NCI-H82 treated with DMSO at 0.1 percent for 48 hours (cell line): ENCODE data around the gene GLRX5.
A peak's percentile ranks its signal among the peaks of the same experiment; 100 is the strongest.

Experiments
- DNase-seq: peaks from one replicate; lab custom pipeline; 2025; ENCODE audit not compliant: unreplicated experiment; lab: John Stamatoyannopoulos, UW

Gene GLRX5

DNA sequence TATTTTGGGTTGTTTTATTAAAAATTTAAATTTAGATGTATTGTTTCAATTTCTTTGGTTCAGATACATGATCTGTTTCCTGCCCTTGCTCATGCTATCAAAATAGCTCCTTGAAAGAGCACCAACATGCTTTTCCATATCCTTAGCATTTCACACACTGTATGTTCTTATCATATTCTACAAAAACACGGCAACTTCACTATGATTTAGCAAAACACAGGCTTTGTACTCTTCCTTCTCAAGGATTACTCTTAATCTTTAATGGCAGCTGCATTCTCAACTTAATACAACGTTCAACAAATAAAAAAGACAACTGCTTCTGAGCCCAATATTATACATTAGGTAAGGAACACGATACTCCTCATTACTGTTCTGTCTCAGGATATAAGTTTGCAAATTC is 2.9 kb upstream of the GLRX5 start:
- no peak for DNase-seq

- no peak for DNase-seq
These were observed 1.4 kb upstream of the GLRX5 start for GRCh38 chr14:95533391-95533821.

- no peak for DNase-seq
These were observed 1.0 kb upstream of the GLRX5 start for GRCh38 chr14:95533822-95534221.

- no peak for DNase-seq
These were observed 574 bp downstream of the GLRX5 start for GRCh38 chr14:95535226-95536021.

DNA sequence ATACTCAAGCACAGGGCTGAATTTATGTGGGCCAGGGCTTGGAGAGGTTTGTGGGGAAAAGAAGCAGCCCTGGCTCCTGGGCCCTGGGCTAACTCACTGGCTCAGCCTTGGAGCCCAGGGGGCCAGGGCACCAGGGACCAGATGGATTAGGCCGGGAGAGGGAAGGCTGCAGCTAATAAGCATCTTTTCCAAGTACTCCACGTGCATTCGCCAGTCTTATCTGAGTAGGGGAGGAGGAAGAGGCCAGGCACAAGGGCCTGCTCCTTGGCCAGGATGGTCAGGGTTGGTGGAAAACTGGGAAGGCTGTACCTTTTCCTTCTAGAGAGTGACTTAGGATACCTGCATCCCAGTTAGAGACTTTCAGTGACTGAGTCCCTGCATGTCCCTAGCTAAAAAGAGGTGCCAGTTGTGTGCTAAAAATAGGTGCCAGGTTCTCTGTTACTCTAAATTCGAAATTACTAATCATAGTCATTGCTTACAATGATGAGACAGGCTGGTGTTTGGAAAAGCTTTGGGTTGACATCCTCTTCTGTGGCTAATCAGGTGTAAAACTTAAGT is 1.3 kb downstream of the GLRX5 start:
- peak; percentile 16 for DNase-seq

DNA sequence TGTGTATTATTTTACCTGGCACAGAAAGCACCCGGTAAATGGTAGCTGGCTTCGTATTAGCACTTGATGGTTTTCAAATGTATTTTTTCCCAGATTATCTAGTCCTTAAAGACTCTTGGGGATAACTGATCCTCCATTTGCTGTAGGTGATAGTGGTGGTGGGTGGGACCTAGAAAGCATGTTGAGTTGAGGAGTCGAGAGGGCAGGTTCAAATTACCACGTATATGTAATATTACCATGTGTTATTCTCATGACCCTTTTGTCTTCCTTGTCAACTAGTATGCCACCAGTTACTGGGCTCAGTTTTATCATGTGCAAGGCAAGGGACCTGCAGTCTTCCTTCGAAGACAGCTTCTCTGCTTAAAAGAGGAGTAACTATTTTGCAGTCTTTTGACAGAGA is 1.8 kb downstream of the GLRX5 start:
- no peak for DNase-seq

GRCh38 chr14:95537298-95538089 is 2.6 kb downstream of the GLRX5 start:
- DNase-seq, result peak; percentile 32

DNA sequence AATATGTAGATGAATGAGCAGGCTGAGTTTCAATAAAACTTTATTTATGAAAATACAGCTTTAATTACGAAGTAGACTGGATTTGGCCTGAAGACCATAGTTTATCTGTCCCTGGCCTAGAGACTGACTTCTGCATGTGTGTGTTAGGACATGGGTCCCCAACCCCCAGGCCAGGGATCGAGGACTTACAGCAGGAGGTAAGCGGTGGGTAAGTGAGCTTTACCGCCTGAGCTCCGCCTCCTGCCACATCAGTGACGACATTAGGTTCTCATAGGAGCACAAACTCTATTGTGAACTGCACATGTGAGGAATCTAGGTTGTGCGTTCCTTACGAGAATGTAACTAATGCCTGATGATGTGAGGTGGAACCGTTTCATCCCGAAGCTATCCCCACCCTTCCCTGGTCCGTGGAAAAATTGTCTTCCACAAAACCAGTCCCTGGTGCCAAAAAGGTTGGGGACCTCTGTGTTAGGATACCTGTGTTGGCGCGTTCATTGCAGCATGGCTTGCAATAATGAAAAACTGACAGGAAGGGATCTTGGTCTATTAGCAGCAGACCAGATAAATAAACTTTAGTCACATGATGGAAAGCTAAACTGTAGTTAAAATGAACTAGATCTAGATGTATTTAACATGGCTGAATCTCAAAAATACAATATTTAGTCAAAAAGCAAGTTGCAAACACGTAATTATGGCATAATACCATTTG is 4.1 kb downstream of the GLRX5 start:
- no peak for DNase-seq

- DNase-seq, result no peak
These were observed 5.5 kb downstream of the GLRX5 start for GRCh38 chr14:95540236-95540855.

- no peak for DNase-seq
These were observed 6.5 kb downstream of the GLRX5 start for GRCh38 chr14:95541346-95541745.

GRCh38 chr14:95541932-95542930 is 7.4 kb downstream of the GLRX5 start:
- DNase-seq, result no peak

- DNase-seq, result no peak
These were observed 8.2 kb downstream of the GLRX5 start for GRCh38 chr14:95543021-95543420.

GRCh38 chr14:95544588-95544987 is 9.7 kb downstream of the GLRX5 start:
- no peak for DNase-seq

DNA sequence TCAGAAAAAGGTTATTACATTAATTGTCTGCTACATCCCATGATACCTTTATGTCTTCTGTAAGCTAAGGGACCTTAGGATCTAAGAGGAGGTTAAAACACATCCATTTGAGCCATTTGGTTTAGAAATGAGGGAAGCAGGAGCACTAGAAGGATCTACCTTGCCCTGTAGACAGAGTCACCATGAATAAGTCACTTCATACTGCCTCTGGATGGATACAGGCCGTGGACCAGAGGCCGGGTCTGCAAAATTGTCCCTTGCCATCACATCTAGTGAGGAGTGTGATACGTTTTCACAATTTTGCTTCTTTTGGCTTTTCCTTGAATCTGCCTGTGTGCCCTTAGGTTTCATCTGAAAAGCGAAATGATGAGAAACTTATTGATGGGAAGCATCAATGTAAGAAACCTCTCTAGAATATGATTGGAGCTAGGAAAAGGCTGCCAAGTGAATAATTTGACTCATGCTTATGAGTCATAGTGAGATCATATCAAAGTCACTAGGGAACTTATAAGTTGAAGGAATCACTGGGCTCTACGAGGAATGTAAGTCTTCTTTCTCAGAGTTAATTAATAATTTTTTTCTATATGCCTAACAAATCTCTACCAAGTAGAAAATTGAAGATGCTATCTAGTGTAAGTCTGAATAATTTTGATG is 10.8 kb downstream of the GLRX5 start:
- no peak for DNase-seq

DNA sequence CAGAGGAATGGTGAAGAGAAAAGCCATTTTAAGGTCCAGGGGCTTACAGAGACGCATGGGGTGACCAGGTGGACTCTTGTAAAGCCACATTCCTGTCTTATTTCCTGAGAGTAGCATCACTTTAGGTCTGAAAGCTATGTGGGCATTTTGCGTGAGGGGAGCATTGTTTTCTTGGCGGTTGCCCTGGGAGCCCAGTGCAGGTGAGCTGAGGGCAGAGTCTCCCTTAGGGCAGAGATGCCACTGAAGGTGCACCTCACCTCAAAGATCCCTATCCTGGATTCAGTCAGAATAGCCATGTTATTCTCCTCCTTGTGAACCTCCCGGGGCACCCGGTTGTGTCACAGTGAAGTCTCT is 12.4 kb downstream of the GLRX5 start:
- no peak for DNase-seq

GRCh38 chr14:95547626-95548327 is 12.9 kb downstream of the GLRX5 start:
- no peak for DNase-seq

DNA sequence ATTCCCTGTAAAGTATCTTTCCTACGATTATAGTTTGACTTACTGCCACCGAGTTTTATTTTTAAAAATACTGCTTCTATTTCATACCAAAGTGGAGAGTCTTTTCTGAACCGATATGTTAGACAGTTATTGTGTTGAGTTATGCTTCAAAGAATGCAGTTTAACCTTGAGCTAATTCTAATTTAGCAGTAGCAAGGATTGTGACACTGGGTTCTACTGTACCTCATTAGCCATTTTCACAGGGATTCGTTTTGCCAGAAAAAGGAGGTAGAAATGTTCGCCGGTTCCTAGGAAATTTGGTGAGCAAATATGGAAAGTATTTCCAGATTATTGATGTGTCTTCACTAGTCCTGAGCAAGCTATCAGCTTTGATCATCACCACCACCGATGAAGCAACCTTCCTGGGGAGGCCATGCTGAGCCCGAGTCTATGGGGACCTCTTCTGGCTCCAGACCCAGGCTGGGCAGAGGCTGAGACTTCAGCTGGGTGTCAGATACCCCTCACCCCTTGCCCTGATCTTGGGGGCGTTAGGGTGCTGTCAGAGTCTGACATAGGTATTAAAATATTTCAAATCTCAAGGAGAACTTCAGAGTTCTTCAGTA is 13.6 kb downstream of the GLRX5 start:
- DNase-seq, result no peak
